H9 (cell line): ENCODE results near the gene KRTAP2-1. TPM values are rescaled to one million over a fixed set of nuclear protein-coding genes. Genes with fewer than 3 reads are reported as not detected.
A peak's percentile ranks its signal among the peaks of the same experiment; 100 is the strongest.

ENCODE experiments used
- DNase-seq: peaks from one replicate; pipeline ENCODE4 v3.0.0-alpha.2; 2017
- H2AFZ ChIP-seq: one replicate; pipeline ENCODE4 v1.6.1; 2013; ENCODE audit warnings: mild to moderate bottlenecking, low read length, control low read depth, moderate library complexity
- H2AK5ac ChIP-seq: 2 replicates; pipeline ENCODE4 v1.6.1; 2013; ENCODE audit warnings: low read length, control low read depth, mixed read lengths; ENCODE audit not compliant: insufficient read length
- H2BK120ac ChIP-seq: one replicate; pipeline ENCODE4 v1.6.1; 2013; ENCODE audit warnings: low read depth, mild to moderate bottlenecking, low read length, control low read depth, inconsistent platforms; ENCODE audit not compliant: poor library complexity, severe bottlenecking
- H2BK12ac ChIP-seq: 2 replicates; pipeline ENCODE4 v1.6.1; 2013; ENCODE audit warnings: low read length, control low read depth, mixed read lengths, low read depth; ENCODE audit not compliant: insufficient read length
- H2BK15ac ChIP-seq: 2 replicates; pipeline ENCODE4 v1.6.1; 2013; ENCODE audit warnings: low read depth, low read length, control low read depth
- H2BK20ac ChIP-seq: one replicate; pipeline ENCODE4 v1.6.1; 2013; ENCODE audit warnings: low read depth, mild to moderate bottlenecking, low read length, control low read depth, inconsistent platforms; ENCODE audit not compliant: poor library complexity, severe bottlenecking
- H2BK5ac ChIP-seq: 2 replicates; pipeline ENCODE4 v1.6.1; 2013; ENCODE audit warnings: low read length, control low read depth, mixed read lengths; ENCODE audit not compliant: insufficient read length
- H3K14ac ChIP-seq: 2 replicates; pipeline ENCODE4 v1.6.1; 2013; ENCODE audit warnings: low read length, control low read depth; ENCODE audit not compliant: insufficient read depth
- H3K18ac ChIP-seq: 2 replicates; pipeline ENCODE4 v1.6.1; 2013; ENCODE audit warnings: low read depth, mild to moderate bottlenecking, mixed read lengths, low read length, control low read depth; ENCODE audit not compliant: insufficient read length
- H3K23ac ChIP-seq: 2 replicates; pipeline ENCODE4 v1.6.1; 2013; ENCODE audit warnings: low read length, control low read depth, mixed read lengths, low read depth; ENCODE audit not compliant: insufficient read length
- H3K23me2 ChIP-seq: 2 replicates; pipeline ENCODE4 v1.6.1; 2013; ENCODE audit warnings: low read depth, mild to moderate bottlenecking, mixed read lengths, low read length, control low read depth; ENCODE audit not compliant: insufficient read length, poor library complexity, severe bottlenecking
- H3K27ac ChIP-seq: 2 replicates; pipeline ENCODE4 v1.5.1; 2013; ENCODE audit warnings: low read length, control low read depth, mixed read lengths, low read depth; ENCODE audit not compliant: insufficient read length
- H3K27me3 ChIP-seq: 2 replicates; pipeline ENCODE4 v1.6.1; 2013; ENCODE audit warnings: low read length, control low read depth, inconsistent platforms; ENCODE audit not compliant: insufficient read depth
- H3K4ac ChIP-seq: 2 replicates; pipeline ENCODE4 v1.6.1; 2013; ENCODE audit warnings: low read depth, mild to moderate bottlenecking, control low read depth, inconsistent platforms, low read length, moderate library complexity
- H3K4me1 ChIP-seq: 2 replicates; pipeline ENCODE4 v1.6.1; 2013; ENCODE audit warnings: low read length, control low read depth, inconsistent platforms; ENCODE audit not compliant: insufficient read depth
- H3K4me2 ChIP-seq: 2 replicates; pipeline ENCODE4 v1.6.1; 2013; ENCODE audit warnings: low read length, control low read depth, mixed read lengths; ENCODE audit not compliant: insufficient read length, insufficient read depth
- H3K56ac ChIP-seq: 2 replicates; pipeline ENCODE4 v1.6.1; 2013; ENCODE audit warnings: low read depth, mild to moderate bottlenecking, mixed read lengths, low read length, control low read depth; ENCODE audit not compliant: insufficient read length
- H3K79me1 ChIP-seq: 2 replicates; pipeline ENCODE4 v1.6.1; 2013; ENCODE audit warnings: low read depth, mild to moderate bottlenecking, moderate library complexity, low read length, control low read depth, inconsistent platforms; ENCODE audit not compliant: insufficient read depth, poor library complexity, severe bottlenecking
- H3K79me2 ChIP-seq: 2 replicates; pipeline ENCODE4 v1.6.1; 2013; ENCODE audit warnings: low read length, control low read depth, inconsistent platforms; ENCODE audit not compliant: insufficient read depth
- H3K9ac ChIP-seq: 2 replicates; pipeline ENCODE4 v1.6.1; 2013; ENCODE audit warnings: low read length, control low read depth, mixed read lengths; ENCODE audit not compliant: insufficient read length; ENCODE audit errors: extremely low read depth
- H3K9me3 ChIP-seq: one replicate; pipeline ENCODE4 v1.6.1; 2013; ENCODE audit warnings: low read depth, low read length, inconsistent platforms; ENCODE audit not compliant: control insufficient read depth
- H3T11ph ChIP-seq: one replicate; pipeline ENCODE4 v1.6.1; 2013; ENCODE audit warnings: mild to moderate bottlenecking, low read length, control low read depth, inconsistent platforms
- H4K20me1 ChIP-seq: one replicate; pipeline ENCODE4 v1.6.1; 2013; ENCODE audit not compliant: control insufficient read depth, insufficient read length, insufficient read depth
- H4K5ac ChIP-seq: 2 replicates; pipeline ENCODE4 v1.6.1; 2013; ENCODE audit warnings: low read depth, mild to moderate bottlenecking, mixed read lengths, low read length, control low read depth; ENCODE audit not compliant: insufficient read length
- H4K8ac ChIP-seq: replicated peaks from 2 replicates; pipeline ENCODE4 v1.6.1; 2013; ENCODE audit warnings: low read length, control low read depth, mixed read lengths, low read depth; ENCODE audit not compliant: insufficient read length
- H4K91ac ChIP-seq: 2 replicates; pipeline ENCODE4 v1.6.1; 2013; ENCODE audit warnings: low read depth, mild to moderate bottlenecking, moderate library complexity, mixed read lengths, low read length, control low read depth; ENCODE audit not compliant: insufficient read length
- H3K27ac Mint-ChIP-seq, 3 experiments: 2 replicates in 2 of 3; 3 replicates in 1 of 3; pipeline ENCODE4 v1.8.0; 2020 to 2021; ENCODE audit warnings: mixed read lengths in 3 of 3, mild to moderate bottlenecking in 1 of 3, moderate library complexity in 1 of 3
- H3K27me3 Mint-ChIP-seq: 2 replicates; pipeline ENCODE4 v1.8.0; 2021; ENCODE audit warnings: low read depth, mild to moderate bottlenecking, moderate library complexity, mixed read lengths
- H3K36me3 Mint-ChIP-seq, 3 experiments: 2 replicates in 2 of 3; 3 replicates in 1 of 3; pipeline ENCODE4 v1.8.0; 2020 to 2021; ENCODE audit warnings: low read depth in 3 of 3, mixed read lengths in 3 of 3; ENCODE audit not compliant: insufficient read depth in 1 of 3
- H3K4me1 Mint-ChIP-seq, 2 experiments: 2 replicates each; pipeline ENCODE4 v1.8.0; 2020; ENCODE audit warnings: mixed read lengths in 2 of 2
- H3K4me3 Mint-ChIP-seq, 2 experiments: 2 replicates in 1 of 2; 3 replicates in 1 of 2; pipeline ENCODE4 v1.8.0; 2020 to 2021; ENCODE audit warnings: mild to moderate bottlenecking in 2 of 2, mixed read lengths in 2 of 2, moderate library complexity in 1 of 2
- H3K9me3 Mint-ChIP-seq, 2 experiments: 2 replicates in 1 of 2; 3 replicates in 1 of 2; pipeline ENCODE4 v1.8.0; 2020; ENCODE audit warnings: mild to moderate bottlenecking in 2 of 2, mixed read lengths in 2 of 2, moderate library complexity in 1 of 2
- CTCF ChIP-seq: fragments of 200-600 bp; sonication (generic); conservative IDR thresholded peaks from 3 replicates; pipeline ENCODE4 v1.8.0; 2021; ENCODE audit warnings: antibody characterized with exemption, mild to moderate bottlenecking
- WGBS: extraction: QIAGEN DNeasy Blood & Tissue Kit; methylation state at CpG from one replicate; pipeline ENCODE4 v1.1.7; 2013; ENCODE audit warnings: missing lambda C conversion rate, low lambda C conversion rate, mixed read lengths; ENCODE audit not compliant: insufficient read length; ENCODE audit errors: extremely low coverage; 5-methylcytosine and 5-hydroxymethylcytosine counted together
- total RNA-seq: library from RNA; stranded (reverse); gene quantifications from 2 replicates; pipeline ENCODE4 v1.2.1, GENCODE V29; 2021

KRTAP2-1 gene
- total RNA-seq, 1 experiment from 2014 or later = not detected

- no peak overlapping the region for H3K23ac ChIP-seq
- no peak overlapping the region for H3K14ac ChIP-seq
- TF ChIP-seq CTCF = no peak
- H3K9ac ChIP-seq = no peak overlapping the region
- no peak overlapping the region for H2AK5ac ChIP-seq
- WGBS = no CpG with 5 or more reads among the region's 3 CpGs
- no peaks in the 10 kb centered on the region for H3K36me3 Mint-ChIP-seq
- H3K27ac Mint-ChIP-seq = 0 out of 7 replicates have a peak overlapping the region, but pooled peaks of 1 of the 3 experiments have one; percentile 45
- H3K27ac ChIP-seq = no peak overlapping the region
- H4K91ac ChIP-seq = no peak overlapping the region
- H3K23me2 ChIP-seq = no peaks in the 10 kb centered on the region
- no peak overlapping the region for H2AFZ ChIP-seq
- no peak overlapping the region for H3K4me2 ChIP-seq
- H3K4me1 ChIP-seq = peaks cover 3% of the 10 kb centered on the region; the same call in 1 of the 2 replicates
- H3K27me3 Mint-ChIP-seq = no peaks in the 10 kb centered on the region
- H3T11ph ChIP-seq = no peak overlapping the region
- H2BK12ac ChIP-seq = no peak overlapping the region
- no peak overlapping the region for H2BK20ac ChIP-seq
- no peaks in the 10 kb centered on the region for H3K79me1 ChIP-seq
- no peak overlapping the region for H3K4ac ChIP-seq
- no peak for DNase-seq
- H3K18ac ChIP-seq = no peak overlapping the region
- no peaks in the 10 kb centered on the region for H3K9me3 ChIP-seq
- no peak overlapping the region for H4K8ac ChIP-seq
- no peak overlapping the region for H2BK15ac ChIP-seq
- no peak overlapping the region for H4K5ac ChIP-seq
- no peak overlapping the region for H3K4me3 Mint-ChIP-seq
- no peaks in the 10 kb centered on the region for H3K9me3 Mint-ChIP-seq
- no peak overlapping the region for H2BK5ac ChIP-seq
- no peaks in the 10 kb centered on the region for H3K79me2 ChIP-seq
- H3K56ac ChIP-seq = no peak overlapping the region
- H2BK120ac ChIP-seq = no peak overlapping the region
- H3K4me1 Mint-ChIP-seq = peaks cover 14 to 17% of the 10 kb centered on the region in 2 experiments
- H3K27me3 ChIP-seq = no peaks in the 10 kb centered on the region
- H4K20me1 ChIP-seq = no peaks in the 10 kb centered on the region
Observed at GRCh38 chr17:41004397-41004796, 42.7 kb downstream of the KRTAP2-1 start.
